NCI-H82 treated with DMSO at 0.1 percent for 48 hours (cell line): ENCODE measurements around the gene DGKI.

Experiments
- DNase-seq: peaks from one replicate; lab custom pipeline; 2025; ENCODE audit not compliant: unreplicated experiment; lab: John Stamatoyannopoulos, UW

DGKI gene

GRCh38 chr7:137692399-137692798 lies 154.4 kb downstream of the DGKI start:
- no peak for DNase-seq

GRCh38 chr7:137691566-137691965 lies 155.2 kb downstream of the DGKI start:
- DNase-seq: no peak

GRCh38 chr7:137690635-137691034 lies 156.1 kb downstream of the DGKI start:
- DNase-seq: no peak

- DNase-seq: no peak
Observed at GRCh38 chr7:137689761-137690160, 157.0 kb downstream of the DGKI start.

- no peak for DNase-seq
Observed at GRCh38 chr7:137687556-137688265, 159.1 kb downstream of the DGKI start.

GRCh38 chr7:137685433-137686164 lies 161.2 kb downstream of the DGKI start:
- DNase-seq: no peak

- no peak for DNase-seq
Observed at GRCh38 chr7:137684776-137685175, 162.0 kb downstream of the DGKI start.

GRCh38 chr7:137684316-137684715 lies 162.5 kb downstream of the DGKI start:
- no peak for DNase-seq

- DNase-seq: no peak
Observed at GRCh38 chr7:137682596-137682995, 164.2 kb downstream of the DGKI start.

- DNase-seq: no peak
Observed at GRCh38 chr7:137681657-137682562, 164.9 kb downstream of the DGKI start.

- no peak for DNase-seq
Observed at GRCh38 chr7:137674551-137675409, 172.0 kb downstream of the DGKI start.

GRCh38 chr7:137674048-137674447 lies 172.7 kb downstream of the DGKI start:
- no peak for DNase-seq

GRCh38 chr7:137671920-137672319 lies 174.9 kb downstream of the DGKI start:
- no peak for DNase-seq

GRCh38 chr7:137670222-137671064 lies 176.3 kb downstream of the DGKI start:
- DNase-seq: no peak

- no peak for DNase-seq
Observed at GRCh38 chr7:137669706-137670105, 177.1 kb downstream of the DGKI start.

- DNase-seq: no peak
Observed at GRCh38 chr7:137668404-137668803, 178.4 kb downstream of the DGKI start.

GRCh38 chr7:137667633-137668387 lies 179.0 kb downstream of the DGKI start:
- no peak for DNase-seq

GRCh38 chr7:137664846-137665245 lies 181.9 kb downstream of the DGKI start:
- no peak for DNase-seq

- no peak for DNase-seq
Observed at GRCh38 chr7:137661634-137662033, 185.1 kb downstream of the DGKI start.
